ENCODE data around the gene RPTOR.

The RPTOR gene

DNA sequence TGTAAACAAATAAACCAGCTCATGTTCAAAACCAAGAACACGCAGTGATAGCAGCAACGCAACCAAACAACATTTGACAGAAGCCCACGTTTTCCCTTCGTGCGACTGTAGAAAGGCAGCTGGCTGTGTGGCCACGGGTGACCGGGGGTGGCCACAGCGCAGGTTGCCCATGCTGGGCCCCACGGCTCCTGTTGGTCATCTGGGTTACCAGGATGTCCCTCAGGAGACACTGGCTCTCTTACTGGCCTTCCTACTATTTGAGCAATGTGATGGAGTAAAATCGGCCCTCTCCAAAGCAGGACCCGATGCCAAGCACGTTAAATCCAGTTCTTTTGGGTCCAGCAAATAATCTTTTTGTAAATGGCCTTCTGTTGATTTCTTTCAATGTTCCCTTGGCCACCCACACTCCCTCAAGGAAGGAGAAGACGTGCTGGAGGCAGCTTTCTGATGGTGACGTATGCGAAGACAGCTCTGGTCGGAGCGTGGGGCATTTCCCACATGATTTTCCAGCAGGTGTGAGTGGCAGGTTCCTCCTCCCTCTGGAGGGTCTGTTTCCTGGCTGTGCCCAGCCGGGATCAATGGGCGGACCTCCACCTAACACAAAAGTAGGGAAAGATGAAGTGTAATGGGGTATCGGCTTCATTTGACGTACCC is 303.9 kb downstream of the RPTOR start:
- H3K27ac ChIP-seq = no peak overlapping the region
- no peak for DNase-seq (ENCODE audit: low read depth, low spot score)

DNA sequence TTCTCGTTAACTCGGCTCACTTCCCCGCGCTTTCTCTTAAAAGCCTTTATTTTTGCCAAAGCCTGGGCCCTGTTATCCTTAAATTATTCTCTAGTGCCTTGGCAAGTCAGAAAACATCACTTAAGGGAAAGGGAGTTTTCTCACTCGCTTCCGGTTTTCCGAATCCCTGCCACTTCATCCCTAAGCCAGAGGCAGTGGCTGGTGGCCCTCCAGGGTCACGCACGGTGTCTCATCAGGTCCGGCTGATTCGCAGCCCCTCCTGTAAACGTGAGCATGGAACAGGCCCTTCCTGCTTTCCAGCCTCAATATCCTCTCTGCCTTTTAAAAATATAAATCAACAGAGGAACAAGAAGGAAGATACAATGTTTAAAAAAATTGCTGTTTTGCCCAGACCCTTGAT is 304.5 kb downstream of the RPTOR start:
- no peak for DNase-seq (ENCODE audit: low read depth, low spot score)
- no peak overlapping the region for H3K27ac ChIP-seq

DNA sequence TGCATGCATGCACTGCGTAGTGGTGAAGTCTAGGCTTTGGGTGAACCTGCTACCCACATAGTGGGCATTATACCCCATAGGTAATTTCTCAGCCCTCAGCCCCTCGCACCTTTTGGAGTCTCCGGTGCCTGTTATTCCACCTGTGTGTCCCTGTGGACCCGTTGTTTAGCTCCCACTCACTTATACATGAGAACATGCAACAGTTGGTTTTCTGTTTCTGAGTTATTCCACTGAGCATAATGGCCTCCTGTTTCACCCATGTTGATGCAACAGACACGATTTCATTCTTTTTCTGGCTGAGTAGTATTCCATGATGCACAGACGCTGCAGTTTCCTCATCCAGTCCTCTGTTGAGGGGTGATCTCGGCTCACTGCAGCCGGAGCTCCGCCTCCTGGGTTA is 305.5 kb downstream of the RPTOR start:
- H3K27ac ChIP-seq = peak overlapping the region; percentile 47
- DNase-seq (ENCODE audit: low read depth, low spot score) = no peak

DNA sequence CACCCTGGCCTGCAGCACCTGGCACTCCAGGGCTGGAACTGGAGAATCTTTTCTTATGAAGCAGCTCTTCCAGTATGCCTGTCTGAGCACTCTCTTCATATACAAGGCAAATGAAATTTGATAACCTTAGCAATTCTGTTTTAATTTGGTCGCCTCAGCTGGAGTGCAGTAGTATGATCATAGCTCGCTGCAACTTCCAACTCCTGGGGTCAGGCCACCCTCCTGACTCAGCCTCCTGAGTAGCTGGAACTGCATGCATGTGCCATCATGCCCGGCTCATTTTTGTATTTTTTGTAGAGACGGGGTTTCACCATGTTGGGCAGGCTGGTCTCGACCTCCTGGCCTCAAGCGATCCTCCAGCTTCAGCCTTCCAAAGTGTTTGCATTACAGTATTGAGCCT is 306.2 kb downstream of the RPTOR start:
- no peak for DNase-seq (ENCODE audit: low read depth, low spot score)
- H3K27ac ChIP-seq = peak overlapping the region; percentile 47

DNA sequence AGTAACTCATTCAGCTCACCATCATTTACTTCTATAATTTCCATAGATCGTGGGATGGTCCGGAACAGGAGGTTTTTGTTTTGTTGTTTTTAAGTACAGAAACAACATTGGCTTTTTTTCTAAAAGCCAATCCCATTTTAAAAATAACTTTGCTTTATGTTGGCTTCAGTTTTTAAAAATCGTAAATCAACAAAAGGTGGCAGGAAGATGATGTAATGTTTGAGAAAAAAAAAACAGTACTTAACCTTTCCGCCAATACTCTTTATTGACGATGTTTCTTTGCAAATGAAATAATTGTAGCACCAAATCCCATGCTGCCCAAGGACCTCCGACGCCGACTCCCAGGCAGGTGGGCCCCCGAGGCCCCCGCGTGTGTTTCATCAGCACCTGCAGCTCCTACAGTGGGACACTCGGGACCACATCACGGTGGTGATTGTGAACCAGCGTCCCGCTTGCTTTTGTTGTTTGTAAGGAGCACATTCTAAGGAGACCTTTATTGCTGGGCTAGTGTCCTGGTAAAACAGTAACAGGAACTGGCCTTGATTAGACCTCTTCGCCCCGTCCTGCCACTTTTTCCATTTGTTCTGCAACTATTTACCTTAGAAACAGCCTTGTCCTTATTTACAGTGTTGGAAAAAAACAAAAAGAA is 306.8 kb downstream of the RPTOR start:
- no peak for DNase-seq (ENCODE audit: low read depth, low spot score)
- peak overlapping the region; percentile 47 for H3K27ac ChIP-seq

DNA sequence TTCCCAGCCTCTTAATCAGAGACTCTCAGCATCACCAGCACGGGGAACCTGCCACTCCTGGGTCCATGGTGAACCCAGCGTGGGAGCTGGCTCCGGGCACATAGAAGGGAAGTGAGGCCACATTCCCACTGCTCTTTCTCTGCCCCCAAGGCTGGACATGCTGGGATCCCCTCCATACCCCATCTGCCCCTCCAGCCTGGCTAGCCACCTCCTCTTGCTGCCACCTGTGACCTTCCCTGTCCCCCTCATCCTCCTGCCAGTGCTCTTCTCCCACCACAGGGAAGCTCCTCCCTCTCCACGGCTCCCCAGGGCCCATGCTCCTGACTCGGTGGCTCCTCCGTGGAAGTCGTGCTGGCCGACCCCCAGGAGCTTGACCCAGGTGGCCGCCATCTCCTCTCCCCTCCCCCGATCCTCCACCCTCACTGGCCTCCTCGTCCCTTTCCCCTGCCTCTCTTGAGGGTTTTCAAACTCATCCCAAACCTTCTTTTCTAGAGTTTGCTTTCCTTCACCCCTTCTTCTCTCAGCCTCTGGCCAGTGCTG is 307.9 kb downstream of the RPTOR start:
- DNase-seq (ENCODE audit: low read depth, low spot score) = no peak
- H3K27ac ChIP-seq = no peak overlapping the region

DNA sequence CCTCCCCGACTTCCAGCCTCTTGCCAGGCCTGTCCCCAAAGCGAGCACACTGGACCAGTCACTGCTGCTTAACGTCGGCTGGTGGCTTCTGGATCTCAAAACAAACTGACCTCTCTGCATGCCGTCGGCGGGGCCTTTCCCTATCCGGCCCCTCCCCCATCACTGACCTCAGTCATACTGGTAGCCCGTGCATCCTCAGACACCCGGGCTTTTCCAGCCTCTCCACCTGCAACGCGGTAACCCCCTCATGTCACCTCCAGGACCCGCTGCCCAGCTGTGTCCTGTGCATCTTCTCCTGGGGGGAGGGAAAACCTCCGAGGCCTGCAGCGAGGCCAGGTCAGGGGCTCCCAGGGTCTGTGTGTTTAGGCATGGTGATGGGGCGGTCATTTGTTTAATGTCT is 308.4 kb downstream of the RPTOR start:
- no peak for DNase-seq (ENCODE audit: low read depth, low spot score)
- no peak overlapping the region for H3K27ac ChIP-seq

DNA sequence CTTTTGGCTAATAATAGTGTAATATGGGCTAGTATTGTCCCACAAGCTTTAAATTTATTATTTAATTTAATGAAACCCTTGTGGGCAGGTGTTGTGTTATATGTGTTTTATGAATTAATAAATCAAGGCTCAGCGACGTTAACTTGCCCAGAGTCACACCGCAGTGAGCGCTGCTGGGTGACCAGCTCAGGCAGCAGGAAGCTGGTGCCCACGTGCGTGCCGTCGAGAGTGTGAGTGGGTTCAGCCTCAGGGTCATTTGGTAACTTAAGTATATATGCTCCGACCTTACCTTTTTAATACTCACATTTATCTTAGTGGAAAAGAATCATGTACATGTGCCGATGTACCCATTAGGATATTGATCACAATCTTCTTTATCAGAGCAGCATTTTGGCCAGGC is 309.6 kb downstream of the RPTOR start:
- DNase-seq (ENCODE audit: low read depth, low spot score) = no peak
- H3K27ac ChIP-seq = no peak overlapping the region

DNA sequence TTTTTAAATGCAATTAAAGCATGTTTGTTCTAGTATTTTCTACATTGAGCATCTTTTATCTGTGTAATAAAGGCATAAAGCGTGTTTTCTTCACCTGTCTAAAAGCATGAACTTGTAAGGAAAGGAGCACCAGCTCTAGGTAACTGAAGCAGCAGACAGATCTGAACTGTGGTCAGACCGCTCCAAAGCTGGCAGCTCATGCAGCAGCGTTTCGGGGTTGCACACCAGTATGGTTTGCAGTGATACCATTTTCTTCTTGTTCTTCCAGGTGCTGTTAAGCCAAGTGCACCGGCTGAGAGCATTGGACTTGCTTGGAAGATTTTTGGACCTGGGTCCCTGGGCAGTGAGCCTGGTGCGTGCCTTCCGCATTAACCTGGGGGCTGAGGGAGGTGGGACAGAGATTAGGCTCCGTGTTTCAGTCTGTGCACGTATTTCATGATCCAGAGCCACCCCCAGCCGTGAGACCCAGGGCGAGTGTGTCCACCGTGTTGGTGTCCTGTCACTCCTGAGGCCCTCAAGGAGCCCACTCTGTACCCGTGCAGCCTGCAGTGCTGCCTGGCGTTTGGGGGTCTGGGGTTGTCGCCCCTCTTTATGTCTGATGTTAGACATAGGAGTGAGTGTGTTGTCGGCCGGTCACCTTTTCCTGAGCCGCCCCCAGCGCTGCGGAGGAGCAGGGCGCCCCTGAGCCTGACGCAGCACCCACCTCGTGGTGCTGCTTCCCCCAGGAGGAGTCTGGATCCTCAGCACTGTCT is 310.7 kb downstream of the RPTOR start:
- H3K27ac ChIP-seq = peak overlapping the region; percentile 94
- DNase-seq (ENCODE audit: low read depth, low spot score) = no peak

DNA sequence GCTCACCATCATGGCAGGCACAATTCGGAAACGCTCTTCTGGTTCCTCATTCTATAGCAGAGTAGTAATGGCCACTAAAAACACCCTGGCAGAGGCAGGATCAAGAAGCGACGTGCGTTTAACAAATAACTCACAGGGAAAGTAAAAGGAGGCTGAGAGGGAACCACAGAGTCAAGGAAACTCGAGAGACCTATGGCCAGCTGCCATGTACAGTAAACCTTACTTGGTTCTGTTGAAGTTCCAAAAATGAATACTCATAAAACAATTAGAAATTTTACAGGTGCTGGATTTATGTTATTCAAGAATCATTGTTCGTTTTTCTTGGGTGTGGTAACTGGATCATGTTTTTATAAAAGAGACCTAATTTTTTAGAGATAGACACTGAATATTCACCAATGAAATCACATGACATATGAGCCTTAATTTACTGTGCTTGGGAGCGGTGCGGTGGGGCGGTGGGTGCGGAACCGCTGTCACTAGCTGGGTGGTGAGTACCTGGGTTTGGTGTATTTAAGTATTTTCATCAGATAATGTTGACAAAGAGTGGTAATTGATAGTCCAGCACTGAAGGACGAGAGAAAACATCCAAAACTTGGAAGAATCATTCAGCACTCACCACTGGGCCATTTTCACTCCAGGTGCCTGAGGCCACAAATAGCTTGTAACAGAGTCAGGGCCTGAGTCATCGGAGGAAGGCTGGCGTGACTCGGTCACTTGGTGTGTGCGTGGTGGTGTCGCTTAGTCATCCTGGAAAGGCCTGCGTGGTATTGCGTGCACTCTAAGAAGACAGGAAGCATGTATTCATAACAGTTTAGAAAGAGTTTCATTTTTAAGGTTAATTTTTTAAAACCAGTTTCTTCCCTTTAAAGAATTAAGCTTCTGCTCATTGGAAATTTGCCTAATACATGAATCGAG is 311.6 kb downstream of the RPTOR start:
- peak; percentile 94 for DNase-seq (ENCODE audit: low read depth, low spot score)
- H3K27ac ChIP-seq = peak overlapping the region; percentile 94

DNA sequence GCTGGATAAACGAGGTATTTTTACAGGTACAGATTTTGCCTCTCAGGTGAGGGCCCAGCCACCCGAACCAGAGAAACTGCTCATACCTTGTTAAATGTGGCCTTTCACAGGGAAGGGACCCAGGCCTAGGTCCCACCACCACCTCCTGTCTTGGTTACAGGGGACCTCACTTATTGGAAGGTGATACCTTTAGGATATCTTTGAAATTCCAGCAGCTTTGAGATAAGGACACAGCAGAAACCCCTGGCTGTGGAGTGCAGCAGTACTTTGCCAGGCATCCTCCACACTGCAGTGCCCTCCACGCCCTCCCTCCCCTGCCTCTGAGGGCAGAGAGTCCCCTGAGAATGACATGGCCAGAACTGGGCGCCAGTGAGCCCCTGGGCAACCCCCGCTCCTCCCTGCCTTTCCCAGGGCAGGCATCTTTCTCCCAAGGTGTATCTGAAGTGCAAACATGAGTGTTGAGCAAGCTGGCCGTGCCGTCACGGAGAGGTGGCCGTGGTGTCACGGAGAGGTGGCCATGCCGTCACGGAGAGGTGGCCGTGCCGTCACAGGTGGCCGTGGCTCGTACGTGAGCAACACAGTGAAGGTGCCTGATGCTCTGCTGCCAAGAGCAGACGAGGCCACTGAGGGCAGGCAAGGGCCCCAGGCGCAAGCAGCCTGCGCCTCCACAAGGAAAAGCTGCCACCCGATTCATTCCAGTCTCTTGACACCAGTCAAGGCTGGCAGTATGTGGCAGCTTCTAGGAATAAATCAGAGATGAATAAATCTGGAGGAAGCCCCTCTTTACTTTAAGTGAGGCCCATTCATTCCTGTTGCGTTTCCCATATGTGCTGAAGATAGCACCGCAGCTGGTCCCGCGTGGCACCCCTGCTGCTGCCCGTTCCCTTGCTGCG is 312.5 kb downstream of the RPTOR start:
- peak overlapping the region; percentile 94 for H3K27ac ChIP-seq
- no peak for DNase-seq (ENCODE audit: low read depth, low spot score)

DNA sequence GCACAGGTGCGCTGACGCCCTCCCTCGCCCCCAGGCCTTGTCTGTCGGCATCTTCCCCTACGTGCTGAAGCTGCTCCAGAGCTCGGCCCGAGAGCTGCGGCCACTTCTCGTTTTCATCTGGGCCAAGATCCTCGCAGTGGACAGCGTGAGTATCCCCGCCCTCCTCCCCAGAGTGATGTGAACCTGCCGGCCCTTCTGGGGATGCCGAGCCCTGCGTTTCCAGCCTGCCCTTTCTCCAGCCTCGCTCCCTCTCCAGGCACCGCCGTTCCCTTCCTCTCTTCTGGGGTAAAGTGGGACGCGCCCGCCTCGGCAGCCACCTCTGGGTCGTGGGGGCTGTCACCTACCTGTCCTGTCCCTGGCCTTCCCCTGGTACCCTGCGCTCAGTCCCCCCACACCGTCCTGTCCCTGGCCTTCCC is 313.1 kb downstream of the RPTOR start:
- peak overlapping the region; percentile 94 for H3K27ac ChIP-seq
- DNase-seq (ENCODE audit: low read depth, low spot score) = no peak

DNA sequence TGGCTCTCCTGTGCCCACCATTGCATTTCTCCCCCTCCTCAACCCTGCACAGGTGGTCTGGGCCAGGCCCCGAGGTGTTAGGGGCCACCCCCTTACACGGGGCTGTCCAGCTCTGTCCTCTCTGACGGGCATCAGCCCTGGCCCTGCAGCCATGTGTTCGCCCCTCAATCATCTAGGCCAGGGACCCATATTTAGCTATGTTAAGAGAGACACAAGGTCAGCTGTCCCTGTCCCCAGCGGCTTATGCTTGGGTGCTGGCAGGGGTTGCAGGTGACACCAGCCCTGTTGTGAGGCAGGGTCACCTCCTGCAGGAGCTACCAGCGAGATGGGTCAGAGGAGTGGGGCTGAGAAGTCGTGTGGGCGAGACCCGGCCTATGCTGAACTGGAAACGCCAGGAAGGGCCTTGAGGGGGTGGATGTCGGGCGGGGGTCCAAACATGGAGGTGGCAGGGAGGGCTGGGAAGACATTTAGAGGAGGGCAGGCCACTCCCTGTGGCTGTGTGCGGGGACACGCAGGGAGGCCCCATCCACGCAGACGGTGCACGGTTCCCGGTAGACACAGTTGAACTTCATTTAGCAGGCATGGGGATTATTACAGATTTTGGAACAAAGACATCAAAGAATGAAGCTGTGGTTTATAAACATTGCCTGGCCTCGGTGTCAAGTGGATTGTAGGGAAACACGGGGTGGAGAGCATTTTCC is 313.8 kb downstream of the RPTOR start:
- H3K27ac ChIP-seq = no peak overlapping the region
- no peak for DNase-seq (ENCODE audit: low read depth, low spot score)

DNA sequence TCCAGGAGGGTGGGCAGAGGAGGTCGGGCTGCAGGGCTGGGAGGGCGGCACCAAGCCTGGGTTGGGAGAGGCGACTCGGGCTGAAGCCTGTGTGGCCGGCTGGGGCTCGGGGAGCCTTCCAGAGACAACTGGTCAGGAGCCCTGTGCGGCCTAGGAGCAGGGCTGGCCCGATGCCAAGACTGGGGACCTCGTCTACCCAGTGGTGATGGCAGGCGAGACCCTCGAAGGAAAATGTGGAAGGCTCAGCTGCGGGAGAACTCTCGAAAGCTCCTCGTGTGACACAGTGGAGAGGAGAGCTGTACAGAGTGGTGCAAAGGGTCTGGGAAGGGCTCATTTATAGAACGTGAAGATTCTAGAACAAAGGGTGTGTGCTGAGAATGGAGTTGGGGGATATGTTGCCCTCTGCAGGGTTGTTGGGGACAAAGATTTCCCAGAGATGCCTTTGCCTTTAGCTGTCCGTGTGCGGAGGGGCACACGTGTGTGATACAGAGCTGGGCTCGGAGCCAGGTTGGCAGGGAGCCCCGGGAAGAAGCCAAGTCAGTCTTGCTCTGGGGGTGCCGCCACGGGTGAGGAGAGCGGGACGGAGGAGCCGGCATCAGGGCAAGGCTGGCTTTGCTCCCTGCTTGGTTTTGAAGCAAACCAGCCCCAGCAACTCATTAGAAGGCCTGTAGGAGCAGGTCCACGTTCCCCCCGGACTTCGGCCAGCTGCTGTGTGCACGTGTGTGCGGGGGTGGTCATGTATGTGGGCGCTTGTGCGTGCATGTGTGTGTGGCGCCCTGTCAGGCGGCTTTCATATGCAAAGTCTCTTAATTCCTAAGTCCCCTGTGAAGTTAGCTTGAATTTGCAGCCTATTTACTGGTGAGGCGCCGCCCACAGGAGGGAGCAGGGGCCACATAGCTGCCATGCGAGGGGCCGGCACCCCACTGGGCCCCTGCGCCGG is 314.6 kb downstream of the RPTOR start:
- DNase-seq (ENCODE audit: low read depth, low spot score) = peak; percentile 10
- no peak overlapping the region for H3K27ac ChIP-seq

DNA sequence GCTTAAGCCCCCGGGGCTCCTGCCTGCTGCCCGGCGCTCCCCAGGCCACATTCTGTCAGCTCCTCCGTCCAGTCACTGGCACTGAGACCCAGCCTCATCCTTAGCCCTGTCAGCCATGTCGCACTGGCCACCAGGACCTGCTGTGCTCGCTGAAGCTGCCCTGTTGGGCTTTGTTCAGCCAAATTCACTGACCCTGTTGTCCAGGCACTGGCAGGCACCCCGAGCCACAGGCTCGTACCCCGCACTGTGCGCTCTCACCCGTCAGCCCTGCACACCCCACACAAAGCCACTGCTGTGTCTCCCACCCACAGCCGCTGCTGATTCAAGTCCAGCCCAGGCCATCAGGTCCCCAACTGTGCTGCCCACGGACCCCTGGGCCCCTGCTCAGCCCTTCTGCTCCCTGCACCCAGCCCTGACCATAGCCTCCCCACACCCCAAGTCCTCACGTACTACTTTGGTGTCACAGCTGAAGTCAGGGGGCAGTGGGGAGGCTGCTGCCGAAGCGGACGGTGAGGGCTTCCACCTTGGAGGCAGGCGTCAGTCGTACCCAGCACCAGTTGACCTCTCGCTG is 315.5 kb downstream of the RPTOR start:
- H3K27ac ChIP-seq = no peak overlapping the region
- DNase-seq (ENCODE audit: low read depth, low spot score) = no peak

DNA sequence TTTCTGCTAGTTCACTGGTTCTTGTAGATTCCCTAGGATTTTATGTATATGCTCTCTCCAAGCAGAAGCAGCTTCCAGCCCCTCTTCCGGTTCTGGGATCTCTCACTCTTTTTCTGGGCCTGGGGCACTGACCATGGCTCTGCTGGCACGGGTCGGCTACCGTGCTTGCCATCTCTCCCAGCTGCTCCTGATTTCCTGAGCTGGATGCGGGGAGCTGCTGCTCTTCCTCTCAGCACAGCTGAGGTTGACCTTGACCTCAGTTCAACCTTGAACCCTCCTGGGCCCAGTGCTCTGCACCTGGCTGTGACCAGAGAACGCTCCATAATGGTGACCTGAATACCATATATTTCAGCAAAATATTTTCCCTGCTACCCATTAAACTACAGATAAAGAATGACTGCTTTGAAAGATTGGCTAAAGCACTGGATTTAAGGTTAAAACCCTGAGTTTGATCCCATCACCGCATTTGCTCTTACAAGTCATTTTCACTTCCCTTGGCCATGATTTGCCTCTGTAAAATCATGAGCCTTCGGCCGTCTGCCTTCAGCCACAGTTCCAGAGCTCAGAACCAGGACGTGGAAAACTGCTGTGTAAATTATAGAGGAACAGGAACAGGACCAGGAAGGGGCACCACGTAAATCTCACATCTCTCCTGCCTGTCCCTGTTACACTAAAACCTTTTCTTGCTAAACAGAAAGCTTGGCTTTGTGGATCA is 316.2 kb downstream of the RPTOR start:
- DNase-seq (ENCODE audit: low read depth, low spot score) = no peak
- H3K27ac ChIP-seq = peak overlapping the region; percentile 40

DNA sequence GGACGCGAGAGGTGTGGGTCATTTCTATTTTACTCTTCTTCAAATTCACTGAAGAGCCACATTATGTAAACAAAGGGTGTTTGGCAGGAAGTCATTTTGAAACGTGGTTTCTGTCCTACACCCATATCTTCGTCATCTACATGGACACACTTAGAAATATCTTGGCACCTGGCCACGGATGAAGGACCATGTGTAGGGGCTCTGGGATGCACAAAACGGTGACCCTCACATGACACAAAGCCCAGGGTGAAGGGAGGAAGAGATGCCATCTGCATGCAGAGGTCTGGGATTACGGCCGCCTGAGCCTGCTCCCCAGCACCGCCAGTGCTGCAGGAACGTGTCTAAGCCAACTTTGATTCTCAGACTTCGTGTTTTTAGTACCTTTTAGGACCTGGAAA is 316.8 kb downstream of the RPTOR start:
- DNase-seq (ENCODE audit: low read depth, low spot score) = no peak
- H3K27ac ChIP-seq = peak overlapping the region; percentile 40
